Ishikawa (cell line): ENCODE data around the gene ZFP36L2.

Experiments used
- CEBPB ChIP-seq: IDR thresholded peaks from 2 replicates; pipeline ENCODE4 v1.6.1; 2012
- EP300 ChIP-seq: IDR thresholded peaks from 2 replicates; pipeline ENCODE4 v1.6.1; 2012; ENCODE audit warnings: borderline replicate concordance
- MAX ChIP-seq: IDR thresholded peaks from 2 replicates; pipeline ENCODE4 v1.6.1; 2012
- NFIC ChIP-seq: IDR thresholded peaks from 2 replicates; pipeline ENCODE4 v1.6.1; 2012
- RAD21 ChIP-seq: IDR thresholded peaks from 2 replicates; pipeline ENCODE4 v1.6.1; 2012; ENCODE audit warnings: low read depth
- TAF1 ChIP-seq: IDR thresholded peaks from 2 replicates; pipeline ENCODE4 v1.6.1; 2012; ENCODE audit warnings: low read depth, mild to moderate bottlenecking
- TCF12 ChIP-seq: IDR thresholded peaks from 2 replicates; pipeline ENCODE4 v1.6.1; 2012; ENCODE audit warnings: low read depth
- TEAD4 ChIP-seq: IDR thresholded peaks from 2 replicates; pipeline ENCODE4 v1.6.1; 2012
- YY1 ChIP-seq: IDR thresholded peaks from 2 replicates; pipeline ENCODE4 v1.6.1; 2012; ENCODE audit warnings: low read depth
- ZBTB7A ChIP-seq: IDR thresholded peaks from 2 replicates; pipeline ENCODE4 v1.6.1; 2012; ENCODE audit warnings: low read depth
- TF ChIP-seq, protein P1 (sequence below): IDR thresholded peaks from 2 replicates; pipeline ENCODE4 v1.6.1; 2012; ENCODE audit warnings: low read depth, mild to moderate bottlenecking

DNA sequence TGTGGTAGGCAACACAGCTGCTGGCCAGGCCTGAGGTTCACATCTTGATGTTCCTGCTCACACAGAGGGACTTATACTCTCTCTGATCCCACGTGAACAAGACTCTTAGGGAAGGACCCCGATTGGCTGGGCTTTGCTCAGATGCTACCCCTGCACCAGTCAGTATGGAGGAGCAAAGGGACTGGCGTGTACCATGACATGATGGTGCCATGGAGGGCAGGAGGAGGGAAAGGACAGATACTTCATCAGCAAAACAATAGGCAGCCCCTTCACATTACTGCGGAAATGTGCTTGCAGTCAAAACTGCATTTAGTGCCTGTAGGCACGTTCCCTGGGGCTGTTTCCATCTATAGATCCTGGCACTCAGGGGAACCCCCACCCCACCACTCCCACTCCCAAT, 42.7 kb downstream of the ZFP36L2 start:
- TF ChIP-seq EP300 (no peak), TEAD4 (no peak), RAD21 (no peak), ZBTB7A (no peak), NFIC (no peak), YY1 (no peak), TCF12 (no peak), TAF1 (no peak), CEBPB (no peak), MAX (no peak)
- TF ChIP-seq, protein P1, sequence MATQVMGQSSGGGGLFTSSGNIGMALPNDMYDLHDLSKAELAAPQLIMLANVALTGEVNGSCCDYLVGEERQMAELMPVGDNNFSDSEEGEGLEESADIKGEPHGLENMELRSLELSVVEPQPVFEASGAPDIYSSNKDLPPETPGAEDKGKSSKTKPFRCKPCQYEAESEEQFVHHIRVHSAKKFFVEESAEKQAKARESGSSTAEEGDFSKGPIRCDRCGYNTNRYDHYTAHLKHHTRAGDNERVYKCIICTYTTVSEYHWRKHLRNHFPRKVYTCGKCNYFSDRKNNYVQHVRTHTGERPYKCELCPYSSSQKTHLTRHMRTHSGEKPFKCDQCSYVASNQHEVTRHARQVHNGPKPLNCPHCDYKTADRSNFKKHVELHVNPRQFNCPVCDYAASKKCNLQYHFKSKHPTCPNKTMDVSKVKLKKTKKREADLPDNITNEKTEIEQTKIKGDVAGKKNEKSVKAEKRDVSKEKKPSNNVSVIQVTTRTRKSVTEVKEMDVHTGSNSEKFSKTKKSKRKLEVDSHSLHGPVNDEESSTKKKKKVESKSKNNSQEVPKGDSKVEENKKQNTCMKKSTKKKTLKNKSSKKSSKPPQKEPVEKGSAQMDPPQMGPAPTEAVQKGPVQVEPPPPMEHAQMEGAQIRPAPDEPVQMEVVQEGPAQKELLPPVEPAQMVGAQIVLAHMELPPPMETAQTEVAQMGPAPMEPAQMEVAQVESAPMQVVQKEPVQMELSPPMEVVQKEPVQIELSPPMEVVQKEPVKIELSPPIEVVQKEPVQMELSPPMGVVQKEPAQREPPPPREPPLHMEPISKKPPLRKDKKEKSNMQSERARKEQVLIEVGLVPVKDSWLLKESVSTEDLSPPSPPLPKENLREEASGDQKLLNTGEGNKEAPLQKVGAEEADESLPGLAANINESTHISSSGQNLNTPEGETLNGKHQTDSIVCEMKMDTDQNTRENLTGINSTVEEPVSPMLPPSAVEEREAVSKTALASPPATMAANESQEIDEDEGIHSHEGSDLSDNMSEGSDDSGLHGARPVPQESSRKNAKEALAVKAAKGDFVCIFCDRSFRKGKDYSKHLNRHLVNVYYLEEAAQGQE = no peak
